GM12875 (cell line): ENCODE data around the gene LIMK1.
"Not testable (repeated sequence)": the region's sequence is repeated elsewhere in the genome, so short reads cannot be mapped to it uniquely, and the experiment has no call there.

ENCODE experiments used
- H3K4me3 ChIP-seq: one replicate; pipeline ENCODE4 v1.5.1; 2011; ENCODE audit warnings: low read depth, low read length, control low read depth
- CTCF ChIP-seq: IDR thresholded peaks from 2 replicates; pipeline ENCODE4 v1.5.1; 2011; ENCODE audit warnings: low read depth, mild to moderate bottlenecking, control low read depth, inconsistent platforms, low read length, moderate library complexity, borderline replicate concordance; ENCODE audit not compliant: insufficient read depth

Gene LIMK1

DNA sequence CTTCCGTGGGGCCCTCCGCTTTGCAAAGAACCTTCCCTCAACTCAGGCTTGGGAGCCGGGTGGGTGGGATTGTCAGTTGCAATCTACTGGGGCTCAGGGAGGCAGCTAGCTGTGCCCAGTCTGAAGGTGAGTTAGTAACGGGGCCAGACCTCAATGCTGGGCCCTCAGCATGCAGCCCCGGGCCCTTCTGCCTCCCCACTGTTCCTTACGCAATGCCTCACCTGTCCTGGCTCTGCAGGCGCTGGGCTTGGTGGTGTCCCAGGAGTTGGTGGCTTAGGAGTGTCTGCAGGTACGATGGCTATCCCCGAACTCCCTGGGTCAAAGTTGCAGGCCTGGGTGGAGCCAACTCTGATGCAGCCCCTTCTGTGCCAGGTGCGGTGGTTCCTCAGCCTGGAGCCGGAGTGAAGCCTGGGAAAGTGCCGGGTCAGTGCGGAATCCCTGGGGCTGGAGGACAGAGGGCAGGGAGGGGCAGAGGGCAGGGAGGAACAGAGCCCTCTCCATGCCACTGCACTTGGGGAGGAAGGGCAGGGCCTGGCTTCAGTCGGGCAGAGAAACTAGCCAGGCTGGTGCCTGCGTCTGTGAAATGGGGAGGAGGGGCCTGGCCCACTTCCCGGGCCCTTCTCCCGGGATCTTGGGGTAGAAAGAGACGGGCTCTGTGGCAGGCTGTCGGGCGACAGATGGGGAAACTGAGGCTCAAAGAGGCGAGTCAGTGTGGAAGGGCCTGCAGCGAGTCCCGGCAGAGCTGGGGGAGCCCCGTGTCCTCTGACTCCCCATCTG lies 40.7 kb upstream of the LIMK1 start:
- TF ChIP-seq CTCF, result no peak
- no peak overlapping the region for H3K4me3 ChIP-seq

- H3K4me3 ChIP-seq, result no peak overlapping the region
- TF ChIP-seq CTCF, result no peak
Observed at GRCh38 chr7:74043523-74043951, 40.1 kb upstream of the LIMK1 start.

GRCh38 chr7:74044366-74045350 lies 38.9 kb upstream of the LIMK1 start:
- TF ChIP-seq CTCF, result no peak
- H3K4me3 ChIP-seq, result no peak overlapping the region

DNA sequence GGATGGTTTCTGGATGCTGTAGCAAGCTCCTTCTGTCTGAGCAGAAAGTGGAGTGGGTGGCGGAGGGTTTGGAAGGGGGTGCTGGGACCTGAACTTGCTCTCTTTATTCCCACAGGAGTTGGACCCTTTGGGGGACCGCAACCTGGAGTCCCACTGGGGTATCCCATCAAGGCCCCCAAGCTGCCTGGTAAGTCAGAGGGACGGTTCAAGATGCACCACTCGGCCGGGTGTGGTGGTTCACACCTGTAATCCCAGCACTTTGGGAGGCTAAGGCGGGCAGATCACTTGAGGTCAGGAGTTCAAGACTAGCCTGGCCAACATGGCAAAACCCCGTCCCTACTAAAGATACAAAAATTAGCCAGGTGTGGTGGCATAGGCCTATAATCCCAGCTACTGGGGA lies 37.0 kb upstream of the LIMK1 start:
- not testable (repeated sequence) for H3K4me3 ChIP-seq

DNA sequence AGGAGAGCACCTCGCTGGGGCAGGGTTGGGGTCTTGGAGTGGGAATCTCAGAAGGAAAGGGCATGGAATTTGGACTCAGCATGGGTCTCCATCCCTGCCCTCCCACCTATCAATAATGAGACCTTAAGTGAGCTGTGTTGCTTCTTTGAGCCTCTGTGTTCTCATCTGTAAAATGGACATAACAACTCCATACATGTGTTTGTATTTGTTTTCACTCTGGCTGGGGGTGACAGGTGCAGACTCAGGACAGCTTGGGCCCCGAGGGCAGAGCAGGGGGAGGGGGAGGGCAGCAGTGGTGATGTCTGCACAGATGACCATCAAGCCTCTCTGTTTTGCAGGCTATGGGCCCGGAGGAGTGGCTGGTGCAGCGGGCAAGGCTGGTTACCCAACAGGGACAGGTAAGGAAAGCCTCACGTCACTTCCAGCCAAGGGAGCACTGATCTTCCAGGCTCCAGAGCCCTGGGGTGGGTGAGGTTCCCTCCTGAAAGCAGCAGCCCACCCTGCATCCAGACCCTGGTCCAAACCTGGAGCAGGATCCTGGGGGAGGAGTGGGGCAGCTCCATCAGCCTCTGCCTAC lies 35.7 kb upstream of the LIMK1 start:
- H3K4me3 ChIP-seq, result no peak overlapping the region
- TF ChIP-seq CTCF, result no peak

DNA sequence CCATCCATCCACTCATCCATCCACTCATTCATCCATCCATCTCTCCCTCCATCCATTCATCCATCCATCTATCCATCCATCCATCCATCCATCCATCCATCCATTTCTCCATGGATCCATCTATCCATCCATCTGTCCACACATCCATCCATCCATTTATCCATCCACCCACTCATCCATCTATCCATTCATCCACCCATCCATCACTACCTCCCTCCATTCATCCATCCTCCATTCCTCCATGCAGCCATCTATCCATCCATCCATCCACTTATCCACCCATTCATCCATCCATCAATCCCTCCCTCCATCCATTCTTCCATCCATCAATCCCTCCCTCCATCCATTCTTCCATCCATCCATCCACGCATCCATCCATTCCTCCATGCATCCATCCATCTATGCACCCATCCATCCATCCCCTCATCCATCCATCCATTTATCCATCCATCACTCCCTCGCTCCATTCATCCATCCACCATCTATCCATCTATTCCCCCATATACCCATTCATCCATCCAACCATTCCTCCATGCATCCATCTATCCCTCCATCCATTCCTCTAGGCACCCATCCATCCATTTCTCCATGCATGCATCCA lies 34.5 kb upstream of the LIMK1 start:
- no peak for TF ChIP-seq CTCF

GRCh38 chr7:74049997-74050798 lies 33.4 kb upstream of the LIMK1 start:
- H3K4me3 ChIP-seq, result no peak overlapping the region
- TF ChIP-seq CTCF, result no peak

More for the DNA sequence above, 34.5 kb upstream of the LIMK1 start:
- H3K4me3 ChIP-seq, result no peak overlapping the region
